ENCODE results near the gene C3orf33.

C3orf33 gene

GRCh38 chr3:155739154-155739553, 66.9 kb downstream of the C3orf33 start:
- no peak for DNase-seq

GRCh38 chr3:155738580-155739076, 67.5 kb downstream of the C3orf33 start:
- no peak for DNase-seq

GRCh38 chr3:155737844-155738460, 68.1 kb downstream of the C3orf33 start:
- no peak for DNase-seq

GRCh38 chr3:155736381-155736780, 69.7 kb downstream of the C3orf33 start:
- DNase-seq: no peak

GRCh38 chr3:155730843-155731242, 75.2 kb downstream of the C3orf33 start:
- no peak for DNase-seq

- no peak for DNase-seq
Observed at GRCh38 chr3:155727836-155728235, 78.2 kb downstream of the C3orf33 start.

- DNase-seq: no peak
Observed at GRCh38 chr3:155714295-155714718, 91.8 kb downstream of the C3orf33 start.
